K562 (cell line): ENCODE measurements around the gene ADIPOR1. TPM values are rescaled to one million over a fixed set of nuclear protein-coding genes. Genes with fewer than 3 reads are reported as not detected.

Source experiments
- CAMTA2 ChIP-seq: fragments of 250-450 bp; sonication (Bioruptor Pico); conservative IDR thresholded peaks from 2 replicates; pipeline ENCODE4 v1.5.1; 2022
- CBX1 ChIP-seq: sonication (generic); IDR thresholded peaks from 2 replicates; pipeline ENCODE4 v1.6.1; 2016; ENCODE audit warnings: antibody characterized with exemption, low read depth, mild to moderate bottlenecking
- KDM1A ChIP-seq, 2 experiments: fragments of 450-650 bp; IDR thresholded peaks; 2 replicates each; pipeline ENCODE4 v1.6.1; 2016; ENCODE audit warnings: mild to moderate bottlenecking in 2 of 2
- MYNN ChIP-seq, 2 experiments: sonication (generic); formaldehyde crosslinking in 1 of 2; IDR thresholded peaks; 2 replicates each; pipeline versions ENCODE4 v1.5.0 to v1.6.1; 2016 to 2020; ENCODE audit warnings: antibody characterized with exemption in 1 of 2, missing genetic modification reagents in 1 of 2
- RBFOX2 ChIP-seq: fragments of 200-400 bp; formaldehyde crosslinking; IDR thresholded peaks from 2 replicates; pipeline ENCODE4 v1.6.1; 2017; ENCODE audit warnings: low read depth, mild to moderate bottlenecking, low read length, moderate library complexity
- SAFB2 ChIP-seq: fragments of 200-400 bp; formaldehyde crosslinking; IDR thresholded peaks from 2 replicates; pipeline ENCODE4 v1.6.1; 2018; ENCODE audit warnings: borderline replicate concordance, low read length, low read depth, moderate library complexity; ENCODE audit not compliant: severe bottlenecking
- SETDB1 ChIP-seq: IDR thresholded peaks from one replicate; pipeline ENCODE4 v1.6.1; 2012; ENCODE audit warnings: low read length, control low read depth, inconsistent platforms
- THRAP3 ChIP-seq: fragments of 450-650 bp; IDR thresholded peaks from 2 replicates; pipeline ENCODE4 v1.6.1; 2016; ENCODE audit warnings: mild to moderate bottlenecking, inconsistent platforms, borderline replicate concordance
- XRCC5 ChIP-seq: fragments of 200-400 bp; formaldehyde crosslinking; IDR thresholded peaks from 2 replicates; pipeline ENCODE4 v1.6.1; 2017; ENCODE audit warnings: low read depth, mild to moderate bottlenecking, low read length
- ZC3H8 ChIP-seq: fragments of 450-650 bp; IDR thresholded peaks from 2 replicates; pipeline ENCODE4 v1.6.1; 2017
- ZNF124 ChIP-seq: sonication (generic); formaldehyde crosslinking; IDR thresholded peaks from 2 replicates; pipeline ENCODE4 v1.8.1; 2022; ENCODE audit warnings: missing genetic modification reagents
- ZNF143 ChIP-seq: sonication (generic); formaldehyde crosslinking; IDR thresholded peaks from 2 replicates; pipeline ENCODE4 v1.9.0; 2022; ENCODE audit warnings: mild to moderate bottlenecking, missing genetic modification reagents
- ZNF561 ChIP-seq: fragments of 450-650 bp; formaldehyde crosslinking; conservative IDR thresholded peaks from 2 replicates; pipeline ENCODE4 v1.4.0; 2020; ENCODE audit warnings: mild to moderate bottlenecking, moderate library complexity
- ZNF707 ChIP-seq: fragments of 250-450 bp; sonication (Bioruptor Pico); conservative IDR thresholded peaks from 2 replicates; pipeline ENCODE4 v1.8.0; 2022; ENCODE audit warnings: inconsistent platforms, mild to moderate bottlenecking, moderate library complexity
- ZNF778 ChIP-seq: fragments of 450-650 bp; formaldehyde crosslinking; IDR thresholded peaks from 2 replicates; pipeline ENCODE4 v1.4.0; 2020; ENCODE audit warnings: mild to moderate bottlenecking, moderate library complexity
- polyA plus RNA-seq, 8 experiments: library from polyadenylated mRNA; depleted of rRNA in 4 of 8; stranded (reverse) in 5 of 8; unstranded in 3 of 8; fragments of >200 nt; fragmentation: Nextera tagmentation in 2 of 8; fragmentation: Illumina TruSeq in 1 of 8; extraction: Ambion mirVana in 2 of 8; extraction: Trizol in 1 of 8; gene quantifications; 2 replicates each; pipeline versions ENCODE4 v1.2.1 to v1.2.3, GENCODE V29; 2011 to 2014; ENCODE audit warnings: inconsistent platforms in 1 of 8, missing spikeins in 1 of 8
- total RNA-seq, 7 experiments: library from RNA; depleted of rRNA in 6 of 7; stranded (reverse); fragments of >200 nt in 6 of 7; fragmentation: Illumina TruSeq in 2 of 7; extraction: Trizol in 2 of 7; gene quantifications; 2 replicates each; pipeline versions ENCODE4 v1.2.1 to v1.2.3, GENCODE V29; 2011 to 2021; ENCODE audit warnings: low replicate concordance in 1 of 7
- TF ChIP-seq, protein P1 (sequence below), 2 experiments: fragments of 450-650 bp in 1 of 2; sonication (generic) in 1 of 2; formaldehyde crosslinking in 1 of 2; IDR thresholded peaks in 1 of 2; conservative IDR thresholded peaks in 1 of 2; 2 replicates each; pipeline versions ENCODE4 v1.6.1 to v1.8.1; 2016 to 2023; ENCODE audit warnings: mild to moderate bottlenecking in 2 of 2, moderate library complexity in 2 of 2, inconsistent platforms in 1 of 2, missing genetic modification reagents in 1 of 2
- TF ChIP-seq, protein P2 (sequence below): fragments of 250-450 bp; sonication (Bioruptor Pico); IDR thresholded peaks from 2 replicates; pipeline ENCODE4 v1.9.0; 2021; ENCODE audit warnings: mild to moderate bottlenecking
- TF ChIP-seq, protein P3 (sequence below): fragments of 450-650 bp; IDR thresholded peaks from 2 replicates; pipeline ENCODE4 v1.6.1; 2017; ENCODE audit warnings: antibody characterized with exemption, mild to moderate bottlenecking
- TF ChIP-seq, protein P4 (sequence below): fragments of 250-450 bp; sonication (Bioruptor Pico); IDR thresholded peaks from 2 replicates; pipeline ENCODE4 v1.8.0; 2021; ENCODE audit warnings: moderate library complexity, mild to moderate bottlenecking, inconsistent platforms

The ADIPOR1 gene
- total and polyA plus RNA-seq, 9 of the 15 experiments (the other 6 are each of a cell fraction or from before 2014, with no cell fraction given), result 29.0 to 217 (median 100) TPM

DNA sequence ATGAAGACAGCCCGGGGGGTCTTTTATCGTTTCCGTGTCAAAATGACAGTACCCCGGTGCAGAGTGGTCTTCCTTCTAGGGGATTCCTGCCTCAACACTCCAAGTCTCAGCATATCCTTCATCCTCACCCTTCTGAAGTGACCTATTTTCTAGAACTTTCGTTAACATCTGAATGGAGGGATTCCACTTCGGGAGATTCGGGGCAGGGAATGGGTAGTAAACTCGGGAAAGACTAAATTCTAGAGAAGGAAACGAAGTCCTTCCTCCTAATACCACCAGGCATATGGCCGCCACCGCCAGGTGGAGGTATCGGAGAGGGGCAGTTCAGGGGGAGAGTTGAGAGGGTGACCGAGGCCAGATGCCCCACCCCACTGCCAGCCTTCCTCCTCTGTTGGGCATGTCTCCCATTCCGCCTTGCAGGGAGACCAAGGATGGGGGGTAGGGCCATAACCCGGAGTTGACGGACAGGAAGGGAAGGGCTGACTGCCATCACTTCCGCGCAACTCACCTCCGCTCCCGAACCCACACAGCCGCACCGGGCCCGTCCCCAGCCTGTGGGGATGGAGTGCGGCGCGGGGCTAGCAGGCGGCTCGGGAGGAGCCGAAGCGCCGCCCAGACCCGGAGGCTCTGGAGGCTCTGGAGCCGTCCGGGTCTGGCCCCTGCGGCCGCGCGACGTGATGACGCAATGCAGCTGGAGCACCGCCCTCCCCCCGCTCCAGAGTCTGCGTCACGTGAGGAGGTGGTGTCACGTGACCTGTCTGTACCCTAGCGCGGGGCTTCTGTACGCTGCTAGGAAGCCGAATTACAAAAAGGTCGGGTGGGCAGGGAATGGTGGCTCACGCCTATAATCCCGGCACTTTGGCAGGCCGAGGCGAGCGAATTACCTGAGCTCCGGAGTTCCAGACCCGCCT is 31.3 kb downstream of the ADIPOR1 start, which contains the start of gene KLHL12 (continued):
- TF ChIP-seq, protein P1, sequence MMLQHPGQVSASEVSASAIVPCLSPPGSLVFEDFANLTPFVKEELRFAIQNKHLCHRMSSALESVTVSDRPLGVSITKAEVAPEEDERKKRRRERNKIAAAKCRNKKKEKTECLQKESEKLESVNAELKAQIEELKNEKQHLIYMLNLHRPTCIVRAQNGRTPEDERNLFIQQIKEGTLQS (IDR thresholded peaks at IDR 0.05), result peak; percentile 100
- TF ChIP-seq, protein P1 (CRISPR knock-in tag; conservative IDR thresholded peaks at IDR 0.05), result peak; percentile 95
- TF ChIP-seq ZNF124 (CRISPR knock-in tag) (no peak), SETDB1 (no peak), ZNF143 (CRISPR knock-in tag) (no peak), CAMTA2 (no peak), XRCC5 (peak; percentile 28; the same call in 1 of the 2 replicates), THRAP3 (peak; percentile 78; the same call in 1 of the 2 replicates), RBFOX2 (peak; percentile 97), ZNF561 (CRISPR knock-in tag) (no peak), ZNF778 (CRISPR knock-in tag) (no peak), ZNF707 (no peak), SAFB2 (no peak), ZC3H8 (no peak), MYNN (IDR thresholded peaks at IDR 0.05) (no peak; the same call in 1 of the 2 replicates), MYNN (CRISPR knock-in tag; IDR thresholded peaks at IDR 0.05) (no peak), KDM1A (IDR thresholded peaks at IDR 0.05) (peak in 1 of 2 experiments; percentile 45; a peak in 2 of 4 replicates), CBX1 (peak; percentile 29; the same call in 1 of the 2 replicates)
- TF ChIP-seq, protein P2, sequence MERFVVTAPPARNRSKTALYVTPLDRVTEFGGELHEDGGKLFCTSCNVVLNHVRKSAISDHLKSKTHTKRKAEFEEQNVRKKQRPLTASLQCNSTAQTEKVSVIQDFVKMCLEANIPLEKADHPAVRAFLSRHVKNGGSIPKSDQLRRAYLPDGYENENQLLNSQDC, result peak; percentile 65; the same call in 1 of the 2 replicates
- TF ChIP-seq, protein P3, sequence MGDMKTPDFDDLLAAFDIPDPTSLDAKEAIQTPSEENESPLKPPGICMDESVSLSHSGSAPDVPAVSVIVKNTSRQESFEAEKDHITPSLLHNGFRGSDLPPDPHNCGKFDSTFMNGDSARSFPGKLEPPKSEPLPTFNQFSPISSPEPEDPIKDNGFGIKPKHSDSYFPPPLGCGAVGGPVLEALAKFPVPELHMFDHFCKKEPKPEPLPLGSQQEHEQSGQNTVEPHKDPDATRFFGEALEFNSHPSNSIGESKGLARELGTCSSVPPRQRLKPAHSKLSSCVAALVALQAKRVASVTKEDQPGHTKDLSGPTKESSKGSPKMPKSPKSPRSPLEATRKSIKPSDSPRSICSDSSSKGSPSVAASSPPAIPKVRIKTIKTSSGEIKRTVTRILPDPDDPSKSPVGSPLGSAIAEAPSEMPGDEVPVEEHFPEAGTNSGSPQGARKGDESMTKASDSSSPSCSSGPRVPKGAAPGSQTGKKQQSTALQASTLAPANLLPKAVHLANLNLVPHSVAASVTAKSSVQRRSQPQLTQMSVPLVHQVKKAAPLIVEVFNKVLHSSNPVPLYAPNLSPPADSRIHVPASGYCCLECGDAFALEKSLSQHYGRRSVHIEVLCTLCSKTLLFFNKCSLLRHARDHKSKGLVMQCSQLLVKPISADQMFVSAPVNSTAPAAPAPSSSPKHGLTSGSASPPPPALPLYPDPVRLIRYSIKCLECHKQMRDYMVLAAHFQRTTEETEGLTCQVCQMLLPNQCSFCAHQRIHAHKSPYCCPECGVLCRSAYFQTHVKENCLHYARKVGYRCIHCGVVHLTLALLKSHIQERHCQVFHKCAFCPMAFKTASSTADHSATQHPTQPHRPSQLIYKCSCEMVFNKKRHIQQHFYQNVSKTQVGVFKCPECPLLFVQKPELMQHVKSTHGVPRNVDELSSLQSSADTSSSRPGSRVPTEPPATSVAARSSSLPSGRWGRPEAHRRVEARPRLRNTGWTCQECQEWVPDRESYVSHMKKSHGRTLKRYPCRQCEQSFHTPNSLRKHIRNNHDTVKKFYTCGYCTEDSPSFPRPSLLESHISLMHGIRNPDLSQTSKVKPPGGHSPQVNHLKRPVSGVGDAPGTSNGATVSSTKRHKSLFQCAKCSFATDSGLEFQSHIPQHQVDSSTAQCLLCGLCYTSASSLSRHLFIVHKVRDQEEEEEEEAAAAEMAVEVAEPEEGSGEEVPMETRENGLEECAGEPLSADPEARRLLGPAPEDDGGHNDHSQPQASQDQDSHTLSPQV, result no peak
- TF ChIP-seq, protein P4, sequence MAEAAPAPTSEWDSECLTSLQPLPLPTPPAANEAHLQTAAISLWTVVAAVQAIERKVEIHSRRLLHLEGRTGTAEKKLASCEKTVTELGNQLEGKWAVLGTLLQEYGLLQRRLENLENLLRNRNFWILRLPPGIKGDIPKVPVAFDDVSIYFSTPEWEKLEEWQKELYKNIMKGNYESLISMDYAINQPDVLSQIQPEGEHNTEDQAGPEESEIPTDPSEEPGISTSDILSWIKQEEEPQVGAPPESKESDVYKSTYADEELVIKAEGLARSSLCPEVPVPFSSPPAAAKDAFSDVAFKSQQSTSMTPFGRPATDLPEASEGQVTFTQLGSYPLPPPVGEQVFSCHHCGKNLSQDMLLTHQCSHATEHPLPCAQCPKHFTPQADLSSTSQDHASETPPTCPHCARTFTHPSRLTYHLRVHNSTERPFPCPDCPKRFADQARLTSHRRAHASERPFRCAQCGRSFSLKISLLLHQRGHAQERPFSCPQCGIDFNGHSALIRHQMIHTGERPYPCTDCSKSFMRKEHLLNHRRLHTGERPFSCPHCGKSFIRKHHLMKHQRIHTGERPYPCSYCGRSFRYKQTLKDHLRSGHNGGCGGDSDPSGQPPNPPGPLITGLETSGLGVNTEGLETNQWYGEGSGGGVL (CRISPR knock-in tag), result no peak
